CD4-positive, alpha-beta T cell treated with Interleukin-4 for 1 hour (primary cell): Measurements from ENCODE around the gene BRD9.
"Not testable (repeated sequence)": the region's sequence is repeated elsewhere in the genome, so short reads cannot be mapped to it uniquely, and the experiment has no call there.

ENCODE experiments used
- DNase-seq, 2 donors: peaks; one replicate each; pipeline ENCODE4 v3.0.0-alpha.2; 2020 to 2022

The BRD9 gene

GRCh38 chr5:856531-857425 lies 35.8 kb downstream of the BRD9 start:
- peak in 1 of 2 donors; percentile 17 for DNase-seq

- peak in 1 of 2 donors; percentile 37 for DNase-seq
Measured at GRCh38 chr5:855771-856530, 36.6 kb downstream of the BRD9 start.

GRCh38 chr5:854966-855743 lies 37.4 kb downstream of the BRD9 start:
- DNase-seq: no peak

- no peak for DNase-seq
Measured at GRCh38 chr5:854217-854616, 38.4 kb downstream of the BRD9 start.

- not testable (repeated sequence) for DNase-seq
Measured at GRCh38 chr5:853416-854090, 39.0 kb downstream of the BRD9 start.

- DNase-seq: no peak
Measured at GRCh38 chr5:852431-853401, 39.9 kb downstream of the BRD9 start.

- no peak for DNase-seq
Measured at GRCh38 chr5:852018-852417, 40.6 kb downstream of the BRD9 start.

DNA sequence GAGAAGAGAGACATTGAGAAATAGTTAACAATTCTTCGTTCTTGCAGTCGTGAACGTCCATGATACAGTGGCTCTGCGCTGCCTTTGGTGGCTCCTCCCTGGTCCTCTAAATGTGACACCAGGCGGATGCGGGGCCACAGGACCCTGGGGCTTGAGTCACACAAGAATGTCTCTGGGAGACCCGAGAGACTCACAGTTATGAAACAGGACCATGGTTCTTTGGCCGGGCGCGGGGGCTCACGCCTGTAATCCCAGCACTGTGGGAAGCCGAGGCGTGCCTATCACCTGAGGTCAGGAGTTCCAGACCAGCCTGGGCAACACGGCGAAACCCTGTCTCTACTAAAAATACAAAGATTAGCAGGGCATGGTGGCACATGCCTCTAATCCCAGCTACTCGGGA lies 41.0 kb downstream of the BRD9 start:
- DNase-seq: no peak

DNA sequence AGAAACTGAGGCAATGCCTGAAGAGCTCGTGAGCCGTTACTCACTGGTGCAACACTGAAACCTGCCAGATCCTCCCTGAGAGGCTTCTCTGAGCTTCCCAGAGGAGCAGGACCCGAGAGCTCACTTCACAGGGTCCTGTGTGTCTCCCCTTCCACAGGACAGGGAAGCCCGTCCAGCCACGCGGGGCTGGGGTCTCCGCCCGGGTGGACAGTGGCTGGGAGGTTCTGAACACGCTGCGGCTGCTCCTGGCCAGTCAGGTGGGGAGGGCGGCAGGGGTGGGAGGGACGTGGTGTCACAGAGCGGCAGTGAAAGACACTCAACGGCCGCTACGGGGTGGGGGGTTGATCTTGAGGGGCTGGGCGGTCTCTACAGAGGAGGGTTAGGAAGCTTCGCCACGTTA lies 41.5 kb downstream of the BRD9 start:
- no peak for DNase-seq

GRCh38 chr5:850511-851006 lies 42.0 kb downstream of the BRD9 start, which contains the start of gene ZDHHC11:
Gene ZDHHC11 (minus strand): TSS chr5:850986. CDS start chr5:850602, 384 bp downstream.
- no peak for DNase-seq

DNA sequence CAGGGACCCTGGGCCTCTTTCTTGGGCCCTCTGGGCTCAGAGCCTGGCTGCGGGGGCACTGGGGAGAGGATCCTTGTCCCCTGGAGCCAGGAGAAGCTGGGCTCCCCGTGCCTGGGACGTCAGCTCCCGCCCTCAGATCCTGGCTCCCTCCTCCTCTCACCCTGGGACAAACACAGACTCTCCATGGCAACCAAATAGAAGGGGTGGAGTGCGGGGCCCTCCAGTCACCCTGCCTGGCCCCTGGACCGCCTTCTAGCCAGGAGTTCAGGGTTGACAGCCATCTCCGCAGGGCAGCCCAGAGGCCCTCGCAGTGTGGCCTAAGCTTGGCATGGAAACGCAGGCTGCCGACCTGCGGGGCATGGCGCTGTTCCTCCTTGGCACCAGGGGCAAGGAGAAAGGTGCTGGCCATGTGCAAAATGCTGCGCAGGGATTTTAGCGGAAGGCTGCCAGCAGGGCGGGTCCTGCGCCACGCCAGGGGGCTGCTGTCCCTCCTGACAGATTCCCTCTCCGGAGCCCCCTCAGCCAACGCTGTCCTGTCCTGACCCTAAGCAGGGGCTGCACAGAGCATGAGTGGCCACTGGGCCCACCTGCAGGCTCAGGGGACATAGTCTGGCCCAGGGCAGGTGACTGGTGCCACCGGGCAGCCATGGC lies 42.8 kb downstream of the BRD9 start:
- no peak for DNase-seq

- no peak for DNase-seq
Measured at GRCh38 chr5:848671-849111, 43.9 kb downstream of the BRD9 start.

- not testable (repeated sequence) for DNase-seq
Measured at GRCh38 chr5:847736-848135, 44.9 kb downstream of the BRD9 start.

DNA sequence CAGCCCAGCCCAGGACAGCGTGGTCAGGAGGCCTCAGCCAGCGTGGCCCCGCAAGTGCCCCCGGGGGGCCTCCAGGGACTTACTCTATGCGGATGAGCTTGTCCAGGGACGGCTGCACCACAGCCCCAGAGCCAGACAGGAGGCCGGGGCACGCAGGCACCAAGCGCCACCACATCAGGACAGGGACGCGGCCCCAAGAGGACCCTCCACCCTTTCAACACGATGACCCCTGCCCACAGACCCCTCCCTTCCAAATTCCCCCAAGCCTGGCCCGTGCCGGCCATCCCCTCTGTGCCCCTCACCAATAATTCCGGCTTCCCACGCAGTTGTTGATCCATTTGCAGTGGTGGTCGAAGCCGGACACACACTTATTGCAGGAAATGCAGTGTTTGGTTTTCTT lies 45.4 kb downstream of the BRD9 start:
- DNase-seq: not testable (repeated sequence)

GRCh38 chr5:846602-847091 lies 46.0 kb downstream of the BRD9 start:
- peak in 1 of 2 donors; percentile 34 for DNase-seq

DNA sequence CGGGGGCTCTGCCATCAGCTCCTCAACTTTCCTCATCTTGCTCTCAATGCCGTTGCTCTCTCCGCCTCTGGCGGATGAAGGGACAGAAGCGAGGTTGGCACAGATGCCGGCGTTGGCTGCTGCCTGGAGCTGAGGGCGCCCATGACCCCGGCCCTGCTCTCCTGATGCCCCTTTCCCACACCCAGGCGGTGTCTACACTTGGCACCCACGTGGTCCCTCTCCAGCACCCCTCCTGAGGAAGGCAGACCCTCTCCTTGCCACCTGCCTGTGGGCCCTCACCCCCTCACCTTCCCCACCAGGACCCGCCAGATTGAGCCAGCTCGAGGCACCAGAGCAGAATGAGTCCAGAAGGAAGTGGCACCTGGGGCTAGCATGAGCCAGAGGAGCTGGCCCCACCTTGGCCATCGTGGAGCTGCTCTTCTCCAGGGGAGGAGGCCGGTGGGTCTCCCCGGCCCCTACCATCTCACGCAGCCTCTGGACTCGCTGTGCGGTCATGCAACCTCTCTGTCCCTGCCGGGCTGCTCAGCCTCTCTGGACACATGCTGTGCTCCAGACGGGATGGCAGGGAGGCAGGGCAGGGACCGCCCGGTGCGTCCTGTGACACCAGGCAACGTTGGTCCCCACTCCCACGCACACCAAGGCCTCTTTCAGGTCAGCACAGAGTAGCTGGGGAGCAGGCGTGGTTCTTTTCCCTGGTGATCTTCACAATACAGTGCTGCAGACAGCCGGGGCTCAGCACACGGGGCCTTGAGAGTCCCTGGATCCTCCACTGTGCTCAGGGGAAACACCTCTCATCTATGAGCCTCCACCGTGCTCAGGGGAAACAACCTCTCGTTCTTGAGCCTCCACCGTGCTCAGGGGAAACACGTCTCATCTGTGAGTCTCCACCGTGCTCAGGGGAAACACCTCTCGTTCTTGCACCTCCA lies 46.7 kb downstream of the BRD9 start:
- not testable (repeated sequence) for DNase-seq

DNA sequence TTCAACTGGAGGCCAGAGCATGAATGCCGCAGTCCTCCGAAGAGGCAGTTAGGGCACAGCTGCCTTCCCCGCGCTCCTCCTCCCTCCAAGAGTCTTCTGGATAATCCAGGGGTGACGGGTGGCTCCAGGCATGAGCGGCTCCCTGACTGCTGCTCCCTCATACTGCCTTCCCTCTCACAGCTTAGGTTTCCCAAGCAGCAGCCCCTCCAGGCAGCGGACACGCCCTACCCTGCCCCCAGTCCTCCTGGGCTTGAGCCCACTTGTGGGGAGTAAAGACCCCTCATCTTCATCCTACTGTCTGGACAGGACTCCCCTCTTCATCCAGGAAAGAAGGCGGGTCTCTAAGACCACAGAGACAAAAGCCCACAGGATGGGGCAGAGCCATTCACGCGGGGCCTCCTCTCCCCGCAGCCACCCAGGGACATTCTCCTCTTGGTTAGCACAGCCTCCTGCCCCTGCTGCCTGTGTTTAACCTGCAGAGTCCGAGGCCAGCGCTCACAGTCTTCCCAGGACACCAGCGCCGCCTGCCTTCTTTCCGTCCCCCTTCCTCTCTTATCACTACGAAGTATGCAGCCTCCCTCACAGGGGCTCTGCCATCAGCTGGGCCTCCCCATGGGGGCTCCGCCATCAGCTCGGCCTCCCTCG lies 47.4 kb downstream of the BRD9 start:
- DNase-seq: not testable (repeated sequence)

GRCh38 chr5:844426-844825 lies 48.2 kb downstream of the BRD9 start:
- not testable (repeated sequence) for DNase-seq
